Stimulated activated CD4-positive, alpha-beta T cell treated with anti-CD3 and anti-CD28 coated beads, Interleukin-12 subunit alpha, Interleukin-12 subunit beta, amount 100 ng/mL, for 24 hours (primary cell): ENCODE data around the gene HABP2.
A peak's percentile ranks its signal among the peaks of the same experiment; 100 is the strongest.

Experiments
- DNase-seq, 2 experiments: peaks; one replicate each; pipeline ENCODE4 v3.0.0-alpha.2; 2020; ENCODE audit warnings: low read depth in 2 of 2

The HABP2 gene

DNA sequence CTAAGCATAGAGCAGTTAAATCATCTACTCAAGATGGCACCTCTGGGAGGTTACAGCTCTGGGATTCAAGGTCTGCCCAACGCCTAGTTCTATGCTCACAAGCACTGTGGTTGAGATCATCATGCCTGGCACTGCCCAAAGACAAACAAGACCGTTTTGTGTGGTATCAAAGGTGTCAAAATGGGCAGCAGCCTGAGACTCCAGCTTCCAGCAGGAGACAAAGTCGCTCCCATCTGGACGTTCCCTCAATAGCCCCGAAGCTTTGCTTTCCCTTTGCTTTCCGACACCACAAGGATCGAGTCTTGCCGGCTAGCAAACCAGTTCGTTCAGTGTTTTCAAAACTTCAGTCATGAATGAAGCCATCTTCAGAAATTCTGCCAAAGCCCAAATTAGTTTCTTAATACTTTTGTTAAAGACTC lies 5.1 kb downstream of the HABP2 start:
- no peak for DNase-seq

DNA sequence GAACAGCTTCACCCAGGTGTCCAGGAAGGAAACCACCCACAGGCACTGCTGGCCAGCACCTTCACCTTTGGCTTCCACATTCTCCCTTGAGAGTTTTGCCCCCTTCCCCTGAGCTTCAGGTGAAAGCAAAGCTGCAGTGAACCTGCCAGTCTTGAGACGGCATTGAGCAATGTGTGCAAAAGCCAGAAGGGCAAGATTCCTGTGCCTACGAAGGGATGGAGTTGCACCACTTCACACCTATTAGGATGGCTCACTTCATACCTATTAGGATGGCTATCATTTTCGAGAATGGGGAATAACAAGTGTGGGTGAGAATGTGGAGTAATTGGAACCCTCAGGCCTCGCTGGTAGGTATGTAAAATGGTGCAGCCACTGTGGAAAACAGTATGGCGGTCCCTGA lies 7.2 kb downstream of the HABP2 start:
- DNase-seq = no peak

DNA sequence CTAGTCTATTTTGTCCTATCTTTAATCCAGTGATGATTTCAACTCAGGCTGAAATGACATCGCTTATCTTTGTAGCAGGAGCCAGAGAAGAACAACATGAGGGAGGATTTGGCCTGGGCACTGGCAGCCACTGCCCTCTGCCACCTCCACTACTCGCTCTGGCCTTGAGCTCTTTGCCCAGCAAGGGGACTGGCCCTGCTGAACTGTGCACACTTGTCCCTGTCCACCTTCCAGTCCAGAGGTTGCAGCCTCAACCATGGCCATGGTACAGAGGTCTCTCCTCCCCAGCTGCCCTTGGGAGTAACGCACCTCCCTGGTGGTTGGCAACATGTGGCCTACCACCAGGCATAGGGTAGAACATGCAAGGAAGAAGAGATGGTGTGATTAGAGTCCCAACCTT lies 8.4 kb downstream of the HABP2 start:
- DNase-seq = no peak

DNA sequence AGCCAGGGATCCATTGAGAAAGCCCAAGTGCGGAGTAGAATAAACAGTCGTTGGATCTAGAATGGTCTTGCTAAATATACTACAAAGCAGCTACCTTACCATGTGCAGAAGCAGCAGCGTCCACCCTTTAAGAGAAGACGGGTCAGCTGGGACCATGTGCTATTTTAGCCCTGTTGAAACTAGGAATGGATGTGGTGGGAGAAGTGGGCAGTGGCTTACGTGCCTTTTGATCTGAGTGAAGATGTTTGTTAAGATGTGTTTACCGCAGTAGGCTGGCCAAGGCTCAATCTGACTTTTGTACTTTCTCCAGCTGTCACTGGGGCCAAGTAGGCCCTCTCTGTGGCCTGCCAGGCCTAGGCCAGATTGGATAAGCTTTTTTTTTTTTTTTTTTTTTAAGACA lies 9.2 kb downstream of the HABP2 start:
- no peak for DNase-seq

DNA sequence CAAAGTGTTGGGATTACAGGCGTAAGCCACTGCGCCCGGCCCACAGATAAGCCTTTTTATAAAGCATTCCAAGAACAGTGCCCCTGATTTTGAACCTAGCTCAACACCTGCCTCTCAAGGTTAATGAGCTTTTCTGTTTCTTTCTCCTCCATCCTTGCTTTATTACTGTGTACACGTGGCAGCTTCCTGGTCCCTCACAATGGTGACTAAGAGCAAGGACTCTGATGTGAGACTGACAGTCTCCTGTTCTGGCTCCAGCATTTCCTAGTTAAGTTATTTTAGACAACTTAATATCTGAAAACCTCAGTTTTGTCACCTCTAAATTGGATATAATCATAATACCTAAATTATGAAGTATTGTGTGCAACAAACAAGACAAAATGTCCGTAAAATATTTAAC lies 9.9 kb downstream of the HABP2 start:
- no peak for DNase-seq

DNA sequence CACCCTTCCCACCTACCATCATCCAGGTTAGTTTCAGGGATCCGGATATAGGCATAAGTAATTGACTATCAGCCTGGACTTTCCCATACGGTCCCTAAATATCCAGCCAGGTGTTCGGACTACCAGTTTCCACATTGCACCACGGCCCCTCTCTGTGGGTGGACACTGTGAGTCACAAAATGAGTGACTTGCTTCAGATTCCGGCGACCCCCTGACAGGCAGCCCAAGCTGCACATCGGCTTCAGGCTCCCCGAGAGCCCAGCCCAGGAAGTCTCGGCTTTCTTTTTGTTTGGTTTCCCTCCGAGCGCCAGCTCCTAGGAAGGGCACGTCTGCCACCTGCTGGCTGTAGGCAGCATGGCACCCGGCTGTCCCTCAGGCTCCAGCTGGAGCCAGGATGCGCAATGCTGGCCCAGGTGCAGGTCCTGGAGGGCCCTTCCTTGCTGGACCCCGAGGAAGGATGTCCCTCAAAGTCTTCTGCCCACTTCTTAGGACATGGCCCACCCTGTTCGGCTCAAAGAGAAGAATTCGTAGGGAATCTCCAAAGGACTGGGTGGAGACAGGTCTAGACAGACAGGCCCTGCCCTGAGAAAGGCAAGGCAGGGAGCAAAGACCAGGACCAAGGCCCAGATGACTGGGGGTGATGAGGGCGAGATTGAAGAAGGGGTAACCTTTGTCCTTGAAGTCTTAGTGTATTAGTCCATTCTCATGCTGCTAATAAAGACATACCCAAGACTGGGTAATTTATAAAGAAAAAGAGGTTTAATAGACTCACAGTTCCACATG lies 10.6 kb downstream of the HABP2 start:
- peak; percentile 39 to 68 for DNase-seq

DNA sequence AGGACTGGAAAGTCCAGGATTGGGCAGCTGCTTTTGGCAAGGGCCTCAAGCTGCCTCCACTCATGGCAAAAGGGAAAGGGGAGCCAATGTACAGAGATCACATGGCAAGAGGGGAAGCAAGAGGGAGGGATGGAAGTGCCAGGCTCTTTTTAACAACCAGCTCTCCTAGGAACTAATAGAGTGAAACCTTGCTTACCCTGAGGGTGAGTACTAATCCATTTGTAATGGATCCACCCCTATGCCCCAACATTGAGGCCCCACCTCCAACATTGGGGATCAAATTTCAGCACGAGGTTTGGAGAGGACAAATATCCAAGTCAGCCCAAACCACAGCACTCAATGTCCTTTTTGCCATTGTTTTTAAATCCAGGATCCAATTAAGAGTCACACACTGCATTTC lies 12.5 kb downstream of the HABP2 start:
- DNase-seq = no peak

DNA sequence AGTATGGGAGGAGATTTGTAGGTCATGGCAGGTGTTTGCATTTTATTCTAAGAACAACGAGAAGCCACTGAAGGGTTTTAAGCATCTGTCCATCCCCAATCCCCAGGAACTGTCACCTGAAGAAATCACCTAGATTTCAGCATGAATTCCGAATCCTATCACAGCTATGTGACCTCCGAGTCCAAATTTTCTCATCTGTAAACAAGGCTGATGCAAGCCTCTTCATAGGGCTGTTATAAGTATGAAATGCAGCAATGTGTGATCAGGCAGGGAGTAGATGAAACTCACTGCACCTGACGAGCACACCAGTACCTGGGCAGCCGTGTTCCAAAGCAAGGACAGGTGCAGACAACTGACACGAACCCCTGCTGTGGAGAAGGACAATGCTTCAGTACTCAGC lies 14.0 kb downstream of the HABP2 start:
- no peak for DNase-seq

DNA sequence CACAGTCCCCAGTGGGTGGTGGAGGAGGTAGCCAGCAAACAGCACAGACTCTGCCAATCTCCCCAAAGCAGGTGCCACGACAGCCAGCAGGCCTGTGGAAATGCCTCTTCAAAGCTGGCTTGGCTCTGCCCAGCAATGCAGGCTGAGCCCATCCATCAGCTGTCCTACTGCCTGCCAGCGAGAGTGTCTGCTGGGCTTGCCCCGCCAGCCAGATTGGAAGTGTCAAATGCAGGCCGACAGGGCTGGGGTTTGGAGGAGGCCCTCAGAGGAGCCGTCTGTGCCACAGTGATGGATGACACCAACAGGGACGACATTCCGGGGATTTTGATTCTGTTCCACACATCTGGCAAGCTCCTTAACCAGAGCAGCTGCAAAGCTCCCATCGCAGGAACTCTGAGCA lies 16.7 kb downstream of the HABP2 start:
- DNase-seq = no peak

DNA sequence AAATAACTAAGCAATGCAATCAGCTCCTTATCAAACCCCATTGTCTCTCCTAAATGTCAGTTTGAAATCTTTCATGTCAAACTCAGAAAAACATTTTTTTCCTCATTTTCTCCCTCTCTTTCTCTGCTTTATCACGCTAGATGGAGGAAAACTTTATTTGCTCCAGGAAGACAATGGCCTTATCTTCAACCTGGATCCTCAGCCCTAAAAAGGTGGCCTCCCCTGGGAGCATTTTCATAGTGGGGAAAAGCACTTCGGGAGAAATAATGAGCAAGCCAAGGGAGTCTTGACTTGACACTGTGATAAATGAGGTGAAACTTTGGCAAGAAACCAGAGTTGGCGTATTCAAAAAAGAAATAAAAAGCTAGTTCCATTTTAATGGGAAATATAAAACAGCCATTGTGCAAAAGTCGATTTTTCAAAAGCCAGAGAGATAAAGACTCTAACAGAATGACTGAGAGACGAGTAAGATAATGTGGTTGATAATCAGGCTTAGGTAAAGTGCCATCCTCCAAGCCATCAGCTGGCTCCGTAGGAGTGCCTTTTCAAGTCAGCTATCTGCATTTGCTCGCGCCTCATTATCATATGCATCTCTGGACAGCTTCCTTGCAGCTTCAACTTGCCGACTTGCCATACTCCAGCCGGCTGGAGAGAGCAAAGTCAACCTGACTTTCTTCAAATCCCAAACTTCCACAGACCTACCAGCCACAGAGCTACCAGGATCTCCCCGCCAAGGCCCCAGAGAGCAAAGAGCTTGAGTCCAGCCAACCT lies 19.9 kb downstream of the HABP2 start:
- no peak for DNase-seq

DNA sequence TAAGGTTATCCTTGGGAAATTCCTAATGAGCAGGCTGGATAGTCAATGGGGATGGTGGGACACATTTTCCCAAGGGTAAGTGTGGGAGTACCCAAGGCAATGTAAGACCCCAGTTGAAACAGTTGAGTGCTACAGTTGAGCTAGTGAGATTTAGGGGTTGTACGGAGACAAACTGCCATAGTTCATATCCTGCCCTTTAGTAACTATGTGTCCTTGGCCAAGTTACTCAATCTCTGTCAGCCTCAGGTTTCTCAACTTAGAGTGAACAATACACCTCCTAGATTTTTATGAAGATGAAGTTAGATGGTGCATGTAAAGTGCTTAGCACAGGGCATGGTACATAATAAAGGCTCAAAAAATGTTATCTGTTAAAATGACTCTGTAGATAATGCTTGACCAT lies 20.5 kb downstream of the HABP2 start:
- DNase-seq = no peak

DNA sequence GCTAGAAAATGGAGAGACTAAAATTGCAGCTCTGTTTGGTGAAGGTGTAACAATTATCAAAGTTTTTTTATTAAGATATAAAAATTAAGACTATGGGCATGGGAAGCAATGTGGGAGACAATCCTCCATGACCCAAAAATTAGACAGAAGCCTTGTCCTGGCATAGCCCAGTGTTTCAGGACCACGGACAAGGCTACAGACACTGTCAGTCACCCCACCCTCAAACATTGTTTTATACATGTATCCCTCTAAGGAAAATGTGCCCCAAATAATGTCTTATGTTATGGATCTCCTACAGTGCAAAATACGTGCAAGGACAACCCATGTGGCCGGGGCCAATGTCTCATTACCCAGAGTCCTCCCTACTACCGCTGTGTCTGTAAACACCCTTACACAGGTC lies 24.0 kb downstream of the HABP2 start:
- DNase-seq = no peak

DNA sequence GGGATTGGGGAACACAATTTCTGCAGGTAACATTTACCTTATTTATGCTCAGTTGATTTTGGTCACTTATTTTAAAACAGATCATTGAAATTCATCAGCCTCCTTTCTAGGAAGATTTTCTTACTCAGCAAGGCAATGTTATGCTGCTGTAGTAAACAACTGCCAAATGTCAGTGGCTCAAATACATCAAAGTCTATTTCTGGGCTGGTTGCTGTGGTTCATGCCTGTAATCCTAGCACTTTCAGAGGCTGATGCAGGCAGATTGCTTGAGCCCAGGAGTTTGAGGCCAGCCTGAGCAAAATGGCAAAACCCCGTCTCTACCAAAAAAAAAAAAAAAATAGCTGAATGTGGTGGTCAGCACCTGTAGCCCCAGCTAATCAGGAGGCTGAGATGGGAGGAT lies 25.9 kb downstream of the HABP2 start:
- no peak for DNase-seq

DNA sequence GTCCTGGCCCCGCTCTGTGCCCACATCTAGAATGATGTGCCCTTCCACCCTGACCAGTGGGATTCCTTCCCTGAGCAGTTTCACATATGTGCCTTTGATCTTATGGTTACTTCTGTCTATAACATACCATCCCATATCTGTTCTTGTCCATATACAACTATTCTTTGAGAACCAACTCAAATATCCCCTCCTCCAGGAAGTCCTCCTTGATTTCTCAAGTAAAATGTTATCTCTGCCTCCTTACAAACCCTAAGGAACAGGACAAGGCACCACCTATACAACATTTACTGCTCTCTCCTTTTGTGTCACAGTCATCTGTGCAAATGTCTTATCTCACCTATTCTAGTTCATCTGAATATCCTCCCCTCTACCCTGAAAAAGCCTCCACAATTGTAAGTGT lies 28.2 kb downstream of the HABP2 start:
- DNase-seq = no peak

DNA sequence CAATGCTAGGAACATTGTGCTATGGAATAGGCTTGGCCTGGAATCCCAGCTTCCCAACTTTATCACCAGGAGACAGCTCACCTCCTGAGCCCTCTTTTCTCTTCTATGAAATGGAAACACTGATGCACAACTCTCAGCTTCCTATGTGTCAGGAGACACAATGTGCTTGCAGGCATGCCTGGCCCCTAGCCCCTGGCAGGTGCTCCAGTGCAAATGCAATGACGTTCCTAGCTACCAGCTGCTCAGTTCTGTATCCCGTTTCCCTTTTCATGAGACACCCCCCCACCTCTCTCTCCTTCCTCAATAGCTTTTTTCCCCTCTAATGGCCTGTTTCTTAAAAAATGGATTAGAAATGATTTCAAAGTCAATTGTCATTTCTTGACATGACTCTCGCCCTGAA lies 30.7 kb downstream of the HABP2 start:
- no peak for DNase-seq

DNA sequence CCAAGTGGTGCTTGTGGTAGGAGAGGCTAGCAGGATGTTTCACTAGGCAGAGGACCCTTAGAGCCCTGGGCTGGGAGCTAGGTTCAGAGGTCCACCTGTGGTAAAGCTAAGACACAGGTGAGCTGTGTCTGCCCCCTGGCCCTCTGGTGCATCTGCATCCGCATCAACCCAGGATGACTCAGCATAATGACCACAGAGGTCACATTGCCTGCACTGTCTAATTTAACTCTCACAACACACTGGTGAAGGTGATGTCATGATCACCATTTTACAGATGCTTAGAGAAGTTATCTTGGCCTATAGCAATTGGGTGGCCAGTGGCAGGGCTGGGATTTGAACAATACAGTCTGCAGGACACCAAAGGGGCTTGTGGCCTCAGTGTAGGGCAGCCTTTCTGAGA lies 33.1 kb downstream of the HABP2 start:
- DNase-seq = no peak

DNA sequence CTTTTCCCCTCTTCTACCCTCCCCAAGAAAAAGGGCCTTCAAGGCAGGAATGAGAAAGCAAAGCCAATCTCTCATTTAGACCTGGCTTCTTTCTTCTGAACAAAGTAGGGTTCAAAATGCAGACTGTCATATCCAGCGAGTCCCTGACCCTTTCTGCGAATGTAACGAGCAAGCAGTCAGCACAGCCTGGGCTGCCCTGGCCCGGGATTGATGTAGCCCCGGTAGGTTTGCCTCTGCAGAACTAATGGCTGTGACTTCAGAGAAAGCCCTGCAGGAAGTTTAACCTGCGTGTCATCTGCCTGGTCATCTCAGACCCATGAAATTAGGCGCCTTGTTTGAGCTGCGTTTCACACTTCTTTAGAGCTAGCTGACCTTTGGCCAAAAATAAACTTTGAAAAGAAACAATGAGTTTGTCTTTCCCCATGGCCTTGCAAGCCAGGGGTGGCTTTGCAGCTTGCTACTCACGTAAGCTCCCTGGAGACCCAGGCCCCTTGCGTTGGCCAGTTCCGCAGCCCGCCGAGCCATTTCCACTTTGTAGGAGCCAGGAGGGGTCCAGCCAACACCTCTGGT lies 36.4 kb downstream of the HABP2 start:
- no peak for DNase-seq

DNA sequence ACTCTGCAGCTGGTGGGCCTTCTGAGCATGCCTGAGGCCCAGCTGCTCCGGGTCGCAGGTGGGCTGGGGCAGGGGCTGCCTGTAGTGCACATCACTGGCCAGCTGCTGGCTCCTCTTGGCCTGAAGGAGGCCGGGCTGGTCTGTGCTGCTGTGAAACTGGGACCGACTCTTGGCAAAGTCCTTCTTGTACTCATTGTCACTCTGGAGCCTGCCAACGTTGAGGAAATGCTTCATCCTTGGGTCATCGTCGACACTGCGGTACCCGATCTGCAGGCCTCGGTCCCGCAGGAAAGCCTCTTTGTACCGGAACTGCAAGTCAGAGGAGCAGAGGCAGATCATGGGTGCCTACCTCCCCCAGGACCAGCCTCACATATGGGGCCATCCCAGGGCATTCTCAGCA lies 37.7 kb downstream of the HABP2 start:
- DNase-seq = no peak

DNA sequence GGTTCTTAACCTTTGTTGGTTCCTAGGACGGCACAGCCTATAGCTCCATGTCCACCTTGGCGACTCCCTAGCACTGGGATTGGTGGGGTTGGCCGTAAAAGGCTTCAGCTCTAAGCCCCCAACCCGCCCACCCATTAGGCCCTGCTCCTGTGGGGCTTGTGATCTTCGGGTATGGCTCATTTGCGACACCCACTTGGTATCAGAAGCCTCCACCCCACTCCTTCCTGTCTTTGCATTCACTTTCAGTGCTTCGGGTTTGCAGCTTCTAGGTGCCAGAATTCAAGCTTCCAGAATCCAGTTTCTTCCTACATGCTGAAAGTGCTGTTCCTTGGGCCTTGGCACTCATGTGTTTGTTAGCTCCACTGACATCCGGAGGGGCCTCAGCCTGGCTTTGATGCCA lies 39.5 kb downstream of the HABP2 start:
- DNase-seq = no peak

DNA sequence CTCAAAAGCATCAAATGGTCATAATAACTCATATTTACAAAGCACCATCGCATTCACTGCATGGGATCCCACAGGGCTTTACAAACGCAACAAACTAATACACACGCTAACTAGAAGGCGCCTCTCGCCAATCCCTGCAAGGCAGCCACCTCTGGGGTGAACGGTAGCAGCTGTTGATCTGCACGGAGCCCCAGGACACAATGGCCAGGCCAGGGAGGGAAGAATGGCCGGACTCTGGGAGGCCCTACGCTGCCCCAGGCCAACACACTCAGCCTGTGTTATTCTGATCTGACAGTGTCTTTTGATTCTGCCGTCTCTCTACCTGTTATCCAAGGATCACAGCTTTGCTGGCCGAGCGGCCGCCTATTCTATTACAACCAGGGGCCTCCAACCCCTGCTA lies 41.8 kb downstream of the HABP2 start:
- no peak for DNase-seq

DNA sequence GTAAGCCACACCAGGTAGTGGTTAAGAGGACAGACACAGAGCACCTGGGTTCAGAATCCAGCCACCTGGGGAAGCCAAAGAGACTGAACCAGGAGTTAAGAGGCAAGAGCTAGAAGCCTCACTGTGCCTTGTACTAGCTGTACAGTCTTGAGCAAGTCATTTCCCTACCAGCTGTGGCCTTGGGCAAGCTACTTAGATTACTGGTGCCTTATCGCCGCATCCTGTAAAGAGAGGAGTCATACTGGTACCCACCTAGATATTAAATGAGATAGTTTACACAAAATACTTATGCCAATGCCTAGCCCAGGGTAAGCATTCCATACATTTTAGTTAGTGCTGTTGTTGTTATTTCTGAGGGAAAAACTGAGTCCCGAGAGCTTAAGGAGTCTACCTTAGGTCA lies 47.7 kb downstream of the HABP2 start:
- no peak for DNase-seq

DNA sequence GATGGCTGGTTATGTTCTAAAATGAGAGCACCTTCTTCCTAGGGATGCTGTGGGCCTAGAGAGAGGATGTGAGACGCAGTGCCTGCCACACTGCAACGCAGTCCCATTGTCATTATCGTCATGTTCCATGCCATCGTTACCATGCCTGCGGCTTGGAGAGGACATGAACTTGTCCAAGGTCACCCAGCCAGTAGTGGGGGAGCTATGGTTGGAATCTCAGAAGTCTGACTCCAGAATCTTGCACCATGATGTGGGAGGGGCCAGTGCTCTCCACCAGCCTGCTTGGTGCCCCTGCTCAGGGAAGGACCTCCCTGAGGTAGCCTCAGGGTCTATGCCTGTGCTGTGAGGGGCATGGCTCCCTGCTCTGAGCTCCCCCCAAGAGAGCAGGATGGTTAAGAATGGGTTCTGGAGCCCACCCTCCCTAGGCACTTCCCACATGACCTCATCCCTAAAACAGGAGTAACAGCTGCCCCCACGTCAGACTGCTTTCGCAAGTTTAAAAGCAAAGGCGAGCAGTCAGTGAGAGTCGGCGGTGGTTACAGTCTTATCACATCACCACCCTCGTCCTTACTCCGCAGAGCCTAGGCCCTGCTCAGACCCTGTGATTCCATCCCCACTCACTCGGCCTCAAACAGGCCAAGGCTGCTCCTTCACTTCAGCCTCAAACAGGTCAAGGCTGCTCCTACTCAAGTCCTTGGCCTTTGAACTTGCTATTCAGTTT lies 50.4 kb downstream of the HABP2 start:
- no peak for DNase-seq

DNA sequence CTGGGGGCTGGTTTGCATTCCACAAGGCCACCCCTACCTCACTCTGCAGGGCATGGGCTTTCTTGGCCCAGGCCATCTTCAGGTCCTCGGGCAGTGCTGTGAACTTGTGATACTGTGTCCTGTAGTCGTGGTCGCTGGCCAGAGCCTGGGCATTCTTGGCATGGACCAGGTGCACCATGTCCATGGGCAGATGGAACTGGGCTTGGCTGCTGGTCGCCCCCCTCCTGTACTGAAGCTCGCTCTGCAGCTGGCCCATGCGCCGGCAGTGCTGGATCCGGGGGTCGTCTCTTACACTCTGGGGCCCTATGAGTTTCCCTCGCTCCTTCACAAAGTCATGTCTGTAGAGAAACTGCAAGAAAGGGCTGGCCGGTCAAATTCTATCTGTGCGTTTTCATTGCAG lies 51.7 kb downstream of the HABP2 start:
- DNase-seq = no peak
